ENCODE data around the gene KCNMA1.

KCNMA1 gene

DNA sequence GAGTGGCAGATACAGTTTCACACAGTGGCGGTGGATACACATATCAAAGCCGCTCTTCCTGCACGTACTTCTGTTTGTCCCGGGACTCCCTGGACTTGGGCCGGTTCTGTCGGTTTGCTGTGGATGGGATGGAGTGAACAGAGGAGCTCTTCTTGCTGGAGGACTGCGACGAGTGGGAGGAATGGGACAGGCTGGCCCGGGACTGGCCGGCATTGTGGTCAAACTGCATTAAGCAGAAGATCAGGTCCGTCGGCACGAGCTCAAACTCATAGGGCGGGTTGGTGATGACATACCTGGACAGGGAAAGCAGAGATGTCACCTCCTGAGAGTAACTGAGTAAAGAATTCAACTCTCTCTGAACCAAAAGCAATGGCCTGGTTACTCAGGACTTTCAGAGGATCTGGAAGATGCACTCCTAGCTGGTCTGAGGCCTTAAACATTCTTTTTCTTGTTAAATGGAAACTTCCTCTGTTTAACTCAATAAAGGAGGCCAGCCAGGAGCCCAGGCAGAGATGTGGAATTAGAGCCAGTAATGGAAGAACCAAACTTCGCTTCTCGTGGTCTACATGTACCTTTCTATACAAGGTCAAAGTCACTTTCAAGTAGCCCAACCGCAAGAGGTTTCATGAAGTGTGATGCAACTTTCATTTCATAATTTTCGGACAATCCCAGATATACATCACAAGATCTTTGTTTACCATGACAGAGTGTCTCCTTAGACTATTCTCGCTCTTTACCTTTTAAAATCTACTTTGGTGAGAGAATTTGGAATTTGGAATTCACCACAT lies 750.2 kb downstream of the KCNMA1 start:
- DNase-seq = no peak

- no peak for DNase-seq
These were observed 751.8 kb downstream of the KCNMA1 start for GRCh38 chr10:76885816-76886215.

DNA sequence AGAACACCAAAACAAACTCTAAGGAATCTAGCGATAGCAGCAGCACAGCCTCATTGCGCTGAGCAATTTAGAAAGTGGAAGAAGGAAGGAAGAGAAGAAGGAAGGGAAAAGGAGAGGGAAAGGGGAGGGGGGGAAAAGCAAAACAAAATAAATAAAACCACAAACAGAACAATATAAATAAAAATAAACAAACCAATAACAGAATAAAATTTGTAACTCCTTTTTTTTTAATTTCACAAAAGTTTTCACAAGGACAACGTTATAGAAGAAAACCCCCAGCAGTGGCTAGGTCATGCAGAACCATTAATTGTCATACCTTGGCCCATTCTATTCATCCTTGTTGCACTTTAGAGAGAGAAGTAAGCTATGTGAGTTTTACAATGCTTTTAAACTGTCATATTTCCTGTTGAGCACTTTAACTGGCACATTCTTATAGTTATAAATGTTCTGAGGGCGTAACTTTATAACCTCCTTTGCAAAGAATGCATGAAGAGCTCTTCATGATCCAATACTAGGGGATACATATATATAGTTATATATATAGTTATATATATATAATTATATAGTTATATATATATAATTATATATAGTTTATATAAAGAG lies 752.8 kb downstream of the KCNMA1 start:
- DNase-seq = no peak

DNA sequence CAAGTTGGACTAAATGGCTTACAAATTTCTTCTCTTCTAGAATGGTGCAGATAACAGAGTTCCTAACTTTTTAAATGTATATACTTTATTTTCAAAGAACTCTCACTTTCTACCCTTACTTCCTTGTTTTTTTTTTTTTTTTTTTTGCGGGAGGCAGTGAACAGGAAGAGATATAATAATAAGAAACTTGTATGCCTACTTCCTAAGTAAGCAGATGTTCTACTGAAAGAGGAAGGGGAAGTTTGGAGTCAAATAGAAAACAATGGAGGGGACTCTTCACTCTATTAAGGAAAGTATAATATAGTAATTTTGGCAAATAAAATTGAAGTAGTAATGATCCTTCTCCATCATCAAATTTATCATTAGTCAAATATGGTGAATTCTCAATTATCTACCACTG lies 754.0 kb downstream of the KCNMA1 start:
- DNase-seq = no peak

DNA sequence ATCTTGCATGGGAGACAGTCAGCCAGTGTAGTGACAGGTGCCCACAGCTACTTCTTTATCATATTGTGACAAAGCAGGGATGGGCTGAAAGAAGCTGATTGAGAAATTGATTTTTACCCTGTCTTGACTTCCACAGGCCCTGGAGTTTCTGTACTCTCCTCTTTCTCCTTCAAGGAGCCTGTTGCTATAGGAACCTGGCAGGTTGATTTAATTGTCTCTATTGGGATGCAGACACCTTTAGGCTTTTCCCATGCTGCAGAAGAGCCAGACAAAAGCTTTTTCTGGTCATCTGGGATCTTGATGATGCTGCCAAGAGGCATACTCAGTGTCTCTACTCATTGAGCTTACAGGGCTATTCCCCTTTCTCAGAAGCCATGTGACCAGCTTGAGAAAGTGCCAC lies 754.8 kb downstream of the KCNMA1 start:
- no peak for DNase-seq

DNA sequence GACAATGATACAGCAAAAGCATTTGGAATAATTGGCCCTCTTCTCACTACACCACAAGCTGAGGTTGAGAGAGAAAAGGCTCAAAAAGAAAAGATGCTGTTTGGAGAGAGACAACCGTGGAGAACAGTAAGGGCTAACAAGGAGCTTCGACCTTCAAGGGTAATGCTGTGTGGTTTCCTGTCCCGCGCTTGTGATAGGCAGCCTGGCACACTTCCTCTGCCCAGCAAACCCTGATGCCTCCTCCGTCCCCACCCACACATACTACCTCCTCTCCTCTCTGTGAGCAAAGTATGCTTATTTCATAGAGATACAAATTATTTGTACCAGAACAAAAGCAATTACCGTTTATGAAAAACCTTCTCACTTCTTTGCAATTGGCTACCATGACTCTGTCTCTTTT lies 755.4 kb downstream of the KCNMA1 start:
- no peak for DNase-seq

DNA sequence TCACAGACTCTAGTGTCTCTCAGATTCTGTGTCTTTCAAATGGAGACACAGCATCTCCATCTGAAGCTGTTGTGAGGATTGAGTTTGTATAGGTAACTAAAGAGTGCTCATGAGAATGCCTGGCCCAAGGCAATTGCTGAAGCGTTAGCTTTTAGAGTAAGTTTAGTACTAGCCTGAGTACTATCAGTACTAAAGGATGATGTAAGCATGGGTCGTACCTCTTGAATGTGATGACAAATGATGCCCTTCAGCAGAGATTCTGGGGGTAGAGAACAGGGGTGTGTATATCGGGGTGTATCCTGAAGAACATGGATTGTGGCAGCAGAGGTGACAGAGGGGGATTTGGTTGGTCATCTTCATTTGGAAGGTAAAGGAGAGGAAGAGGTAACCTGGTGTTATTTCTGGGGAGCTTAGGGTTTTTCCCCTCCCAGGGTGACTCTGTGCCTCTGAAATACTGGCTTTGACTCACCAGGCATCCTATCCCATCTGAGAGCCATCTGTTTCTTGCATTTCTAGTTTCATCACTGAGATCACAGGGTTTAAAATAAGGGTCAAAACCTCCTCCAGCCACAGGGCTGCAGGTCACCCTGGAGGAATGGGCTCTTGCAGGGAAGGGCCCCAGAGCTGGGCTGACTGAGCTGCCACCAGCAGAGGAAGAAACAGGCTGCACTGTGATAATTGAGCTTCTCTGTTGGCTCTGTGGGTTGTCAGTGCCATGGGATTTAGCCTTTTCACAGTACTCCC lies 756.0 kb downstream of the KCNMA1 start:
- DNase-seq = no peak

DNA sequence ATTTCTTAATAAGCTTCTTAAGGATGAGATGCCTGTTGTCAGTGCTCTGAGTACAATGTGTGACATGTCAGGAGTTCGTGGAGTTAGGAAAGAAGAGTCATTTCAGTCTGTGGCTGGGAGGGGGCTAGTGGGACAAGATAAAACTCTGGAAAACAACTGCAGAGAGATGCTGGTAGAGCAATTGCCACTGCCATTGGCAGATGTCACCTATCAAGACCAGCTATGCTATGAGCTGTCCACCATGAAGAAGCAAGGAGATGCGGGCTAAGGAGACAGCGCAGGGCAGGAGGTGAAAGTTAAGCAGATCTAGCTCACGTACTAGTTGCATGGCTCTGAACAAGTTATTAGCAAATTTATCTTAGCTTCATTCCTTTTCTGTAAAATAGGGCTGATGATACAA lies 756.7 kb downstream of the KCNMA1 start:
- no peak for DNase-seq

GRCh38 chr10:76879116-76879913 lies 758.3 kb downstream of the KCNMA1 start:
- no peak for DNase-seq

GRCh38 chr10:76878514-76878913 lies 759.1 kb downstream of the KCNMA1 start:
- DNase-seq = no peak

DNA sequence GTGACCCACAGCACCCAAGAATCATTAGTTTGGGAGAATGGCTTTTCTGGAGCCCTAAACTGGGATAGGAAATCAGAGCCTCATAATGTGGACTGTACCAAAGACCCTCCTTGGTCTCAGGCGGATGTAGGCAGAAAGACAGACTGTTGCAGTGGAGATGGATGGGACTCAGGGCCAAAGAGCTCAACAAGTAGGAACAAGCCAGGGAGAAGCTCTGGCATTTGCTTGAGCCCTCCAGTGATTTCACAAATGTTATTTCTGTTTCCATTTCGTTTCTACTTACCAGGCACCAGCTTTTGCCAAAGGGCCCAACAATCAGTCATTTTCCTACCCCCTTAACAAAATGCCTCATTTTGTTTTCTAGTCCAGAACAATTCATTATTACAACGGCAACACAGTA lies 762.7 kb downstream of the KCNMA1 start:
- no peak for DNase-seq

- DNase-seq = no peak
These were observed 763.4 kb downstream of the KCNMA1 start for GRCh38 chr10:76874176-76874575.

DNA sequence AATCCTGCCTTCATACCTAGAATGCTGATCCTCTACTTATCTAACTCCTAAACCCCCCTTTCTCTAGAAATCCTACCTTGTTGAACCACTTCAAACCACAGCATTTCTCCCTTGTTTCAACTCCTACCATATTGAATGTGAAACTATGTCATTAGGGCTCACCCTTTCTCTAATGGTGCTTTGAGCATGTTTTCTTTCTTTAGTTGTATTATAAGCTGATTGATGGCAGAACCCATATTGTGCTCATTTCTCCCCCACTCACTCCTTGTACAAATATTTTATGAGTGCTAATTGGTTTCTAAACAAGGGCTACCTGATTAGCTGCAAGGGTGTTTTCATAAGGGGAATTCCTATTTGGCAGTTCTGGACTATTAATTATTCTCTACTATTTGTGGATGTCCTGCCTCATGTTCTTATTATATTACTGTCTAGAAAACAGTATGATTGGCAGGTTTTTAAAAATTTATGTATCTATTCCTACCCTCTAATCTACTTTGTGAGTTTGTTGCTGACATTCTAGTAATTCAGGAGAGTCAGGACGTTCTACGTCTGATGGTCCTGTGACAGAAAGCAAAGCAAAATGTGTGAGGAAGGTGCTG lies 765.8 kb downstream of the KCNMA1 start:
- no peak for DNase-seq

DNA sequence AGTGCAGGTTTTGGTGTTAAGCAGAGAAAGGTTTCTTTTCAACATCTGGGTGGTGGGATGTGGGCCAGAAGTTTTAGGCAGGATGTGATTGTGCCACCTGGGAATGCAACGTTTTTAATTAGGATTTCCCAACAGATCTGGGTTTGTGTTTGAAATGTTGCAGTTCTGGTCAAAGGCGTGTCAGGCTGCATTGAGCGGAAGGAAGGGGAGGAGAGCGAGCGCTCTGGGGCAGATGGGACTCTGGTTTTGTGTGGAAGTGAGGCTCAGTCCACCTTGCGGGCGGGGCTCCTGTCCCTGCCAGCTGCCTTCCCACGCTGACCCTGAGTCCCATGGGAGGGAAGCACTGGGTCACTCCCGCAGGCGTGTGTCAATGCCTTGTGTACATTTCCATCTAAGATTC lies 767.7 kb downstream of the KCNMA1 start:
- no peak for DNase-seq

DNA sequence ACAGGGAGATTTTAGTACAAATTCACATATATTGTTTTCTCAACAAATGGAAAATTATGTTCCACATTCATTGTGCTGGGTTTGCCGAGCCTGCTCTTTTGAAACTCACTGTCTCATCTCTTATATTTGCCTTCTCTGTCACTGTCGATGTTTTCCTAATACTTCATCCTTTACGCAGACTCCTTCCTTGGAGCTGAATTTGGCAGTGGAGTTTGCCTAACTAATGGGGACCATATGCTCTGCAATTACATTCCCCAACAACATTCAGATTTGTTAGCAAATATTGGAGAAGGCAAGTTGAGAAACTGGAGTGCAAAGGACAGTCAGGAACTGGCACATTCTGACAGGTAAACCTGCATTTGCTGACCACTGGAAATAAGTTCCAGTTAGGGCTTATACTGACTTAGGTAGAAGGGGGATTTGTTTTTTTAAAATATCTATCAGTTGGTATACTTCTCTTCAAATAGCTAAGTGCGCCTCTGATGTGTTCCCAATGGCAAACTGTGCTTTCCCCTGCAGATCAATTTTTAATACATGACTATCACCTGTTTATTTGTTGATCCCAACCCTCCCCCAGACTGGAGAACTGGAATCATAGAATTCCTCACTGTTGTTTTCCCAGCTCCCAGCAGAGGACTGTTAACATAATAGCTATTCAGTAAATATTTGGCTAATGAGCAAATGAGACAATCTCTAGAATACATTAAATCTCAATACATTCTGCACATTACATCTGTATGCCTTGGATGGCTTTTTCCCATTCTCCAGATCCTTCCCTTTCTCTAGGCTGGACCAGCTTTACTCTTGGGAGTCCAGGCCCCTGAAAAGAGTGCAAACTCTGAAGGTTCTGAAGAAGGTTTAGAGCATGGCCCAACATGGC lies 769.3 kb downstream of the KCNMA1 start:
- DNase-seq = no peak

DNA sequence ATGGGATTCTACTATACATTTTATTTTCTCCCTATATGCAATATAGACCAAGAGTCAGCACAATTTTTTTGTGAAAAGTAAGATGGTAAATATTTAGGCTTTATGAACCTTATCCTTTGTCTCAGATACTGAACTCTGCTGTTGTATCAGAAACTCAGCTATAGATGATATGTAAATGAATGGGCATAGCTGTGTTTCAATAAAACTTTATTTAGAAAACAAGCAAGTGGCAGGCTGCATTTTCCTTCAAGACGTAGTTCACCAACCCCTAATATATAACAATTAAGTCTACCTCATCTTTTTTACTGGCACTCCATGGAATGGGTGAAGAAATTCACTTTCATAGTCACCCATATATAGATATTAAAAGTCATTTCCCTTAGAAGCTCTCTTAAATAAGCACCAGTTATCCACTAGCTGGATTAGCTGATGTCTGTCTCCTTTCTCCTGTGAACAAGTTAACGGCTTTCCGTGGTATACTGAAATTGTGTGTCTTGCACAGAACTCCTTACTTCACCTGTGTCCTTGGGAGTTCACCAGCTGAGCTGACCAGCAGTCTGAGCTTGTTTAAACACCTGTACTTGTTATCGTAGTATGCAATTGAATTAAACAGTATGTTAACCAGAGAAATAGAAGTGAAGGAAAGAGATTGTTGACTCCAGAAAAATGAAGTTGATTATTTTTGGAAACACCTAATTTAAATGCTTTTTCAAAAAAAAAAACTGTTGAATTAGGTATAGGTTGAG lies 770.6 kb downstream of the KCNMA1 start:
- no peak for DNase-seq

GRCh38 chr10:76864922-76865321 lies 772.7 kb downstream of the KCNMA1 start:
- DNase-seq = no peak

DNA sequence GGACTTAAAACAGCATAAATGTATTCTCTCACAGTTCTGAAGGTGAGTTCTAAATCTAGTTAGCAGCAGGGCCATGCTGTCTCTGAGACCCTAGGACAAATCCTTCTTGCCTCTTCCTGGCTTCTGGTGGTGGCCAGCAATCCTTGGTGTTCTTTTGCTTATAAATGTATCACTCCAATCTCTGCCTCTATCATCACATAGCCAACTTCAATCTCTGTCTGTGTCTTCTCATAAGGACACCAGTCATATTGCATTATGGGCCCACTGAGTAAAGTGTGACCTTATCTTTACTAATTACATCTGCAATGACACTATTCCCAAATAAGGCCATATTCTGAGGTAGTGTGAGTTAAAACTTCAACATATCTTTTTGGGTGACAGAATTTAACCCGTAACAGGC lies 778.9 kb downstream of the KCNMA1 start:
- DNase-seq = no peak

DNA sequence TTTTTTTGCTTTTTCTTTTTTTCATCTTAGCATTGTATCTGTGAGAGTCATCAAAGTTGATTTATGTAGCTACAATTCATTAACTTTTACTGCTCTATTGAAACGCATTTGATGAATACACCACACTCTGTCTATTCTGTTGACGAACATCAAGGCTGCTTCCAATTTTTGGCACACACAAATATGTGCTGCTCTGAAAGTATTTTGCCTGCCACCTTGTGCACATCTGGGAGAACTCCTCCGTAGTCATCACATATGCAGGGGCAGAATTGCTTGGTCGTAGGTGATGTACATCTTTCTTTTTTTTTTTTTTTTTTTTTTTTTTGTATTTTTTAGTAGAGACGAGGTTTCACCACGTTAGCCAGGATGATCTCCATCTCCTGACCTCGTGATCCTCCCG lies 796.8 kb downstream of the KCNMA1 start:
- no peak for DNase-seq

GRCh38 chr10:76839276-76839675 lies 798.3 kb downstream of the KCNMA1 start:
- no peak for DNase-seq

GRCh38 chr10:76830218-76830617 lies 807.4 kb downstream of the KCNMA1 start:
- no peak for DNase-seq

Data from stimulated activated naive CD4-positive, alpha-beta T cell treated with Interleukin-2 at 50 U/mL for 16 hours (primary cell).